ENCODE data around the gene GNB1L. TPM values are rescaled to one million over a fixed set of nuclear protein-coding genes. Genes with fewer than 3 reads are reported as not detected.

GNB1L gene
- total and polyA plus RNA-seq, 9 of the 15 experiments (the other 6 are each of a cell fraction or from before 2014, with no cell fraction given), result 0.56 to 50.5 (median 10.2) TPM

DNA sequence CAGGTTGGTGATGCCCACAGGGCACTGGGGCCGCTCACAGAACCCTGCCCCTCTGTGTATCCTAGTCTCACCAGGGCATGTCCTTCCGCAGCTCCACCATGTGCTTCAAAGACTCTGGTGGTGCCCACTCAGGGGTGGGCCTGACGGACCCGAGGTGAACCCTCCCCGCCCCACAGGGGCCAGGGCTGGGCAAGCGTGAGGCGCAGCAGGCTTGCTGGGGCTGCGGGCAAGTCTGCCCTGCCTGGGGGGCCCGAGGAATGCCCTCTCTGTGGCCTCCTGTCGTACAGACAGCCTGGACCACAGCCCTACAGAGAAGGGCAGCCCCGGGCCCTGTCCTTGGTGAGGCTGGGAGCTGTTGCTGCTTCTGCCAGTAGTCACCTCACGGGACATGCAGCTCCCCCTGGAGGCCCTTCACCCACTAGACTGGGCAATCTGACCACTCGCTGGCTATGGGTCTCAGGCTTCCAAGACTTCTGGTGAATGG, 53.9 kb downstream of the GNB1L start (continued):
- TF ChIP-seq CTCF (IDR thresholded peaks at IDR 0.05 in 2 of 3, conservative IDR thresholded peaks at IDR 0.05 in 1 of 3; ENCODE audit: insufficient read depth in 2 of 3, low read depth in 1 of 3, low read length in 3 of 3) (peak; percentile 71 to 79 (median 76)), ZNF384 (IDR thresholded peaks at IDR 0.05; ENCODE audit: low read depth, low read length) (no peak), RFX5 (IDR thresholded peaks at IDR 0.05; ENCODE audit: low read depth, low read length) (no peak), ZNF449 (CRISPR knock-in tag; IDR thresholded peaks at IDR 0.05) (no peak), GTF2E2 (tag; IDR thresholded peaks at IDR 0.05) (no peak), HMGN3 (IDR thresholded peaks at IDR 0.05; ENCODE audit: borderline replicate concordance, extremely low read depth, insufficient read length, low read depth, low read length) (peak; percentile 61), ZNF12 (CRISPR knock-in tag; IDR thresholded peaks at IDR 0.05) (no peak), RFX1 (IDR thresholded peaks at IDR 0.05) (no peak), SIN3A (IDR thresholded peaks at IDR 0.05; ENCODE audit: borderline replicate concordance in 2 of 2, control insufficient read depth in 1 of 2, low read depth in 2 of 2, low read length in 2 of 2) (no peak), SMC3 (conservative IDR thresholded peaks at IDR 0.05; ENCODE audit: insufficient read depth, low read depth, low read length) (peak; percentile 62), TEAD2 (tag; IDR thresholded peaks at IDR 0.05) (no peak), POLR2AphosphoS5 (IDR thresholded peaks at IDR 0.05; ENCODE audit: control insufficient read depth, insufficient read depth, low read depth, low read length) (no peak), RAD21 (CRISPR knock-in tag; conservative IDR thresholded peaks at IDR 0.05 in 1 of 2, IDR thresholded peaks at IDR 0.05 in 1 of 2) (peak in 1 of 2 experiments; percentile 59; a peak in 2 of 4 replicates), ZNF253 (CRISPR knock-in tag; conservative IDR thresholded peaks at IDR 0.05) (no peak), ZNF280A (IDR thresholded peaks at IDR 0.05; ENCODE audit: low read depth, partially characterized antibody) (no peak), NFYB (IDR thresholded peaks at IDR 0.05; ENCODE audit: extremely low read depth, insufficient read length) (no peak), SP1 (CRISPR knock-in tag; IDR thresholded peaks at IDR 0.05) (no peak), TFAM (CRISPR knock-in tag; conservative IDR thresholded peaks at IDR 0.05) (no peak)
- TF ChIP-seq, protein P1, sequence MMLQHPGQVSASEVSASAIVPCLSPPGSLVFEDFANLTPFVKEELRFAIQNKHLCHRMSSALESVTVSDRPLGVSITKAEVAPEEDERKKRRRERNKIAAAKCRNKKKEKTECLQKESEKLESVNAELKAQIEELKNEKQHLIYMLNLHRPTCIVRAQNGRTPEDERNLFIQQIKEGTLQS (IDR thresholded peaks at IDR 0.05), result no peak
- TF ChIP-seq, protein P1 (CRISPR knock-in tag; conservative IDR thresholded peaks at IDR 0.05), result no peak
